Neutrophil (primary cell): Measurements from ENCODE around the gene DCAF7.

Source experiments
- H3K27ac ChIP-seq: fragments of 200-600 bp; sonication (generic); 2 replicates; pipeline ENCODE4 v1.5.1; 2016; ENCODE audit warnings: mild to moderate bottlenecking, moderate library complexity
- H3K27me3 ChIP-seq: fragments of 200-600 bp; sonication (generic); 2 replicates; pipeline ENCODE4 v1.6.0; 2016; ENCODE audit warnings: mild to moderate bottlenecking
- H3K36me3 ChIP-seq: fragments of 200-600 bp; sonication (generic); 2 replicates; pipeline ENCODE4 v1.5.1; 2017
- H3K4me1 ChIP-seq, 2 experiments: fragments of 200-600 bp in 1 of 2; sonication (generic) in 1 of 2; 1 replicate in 1 of 2; 2 replicates in 1 of 2; pipeline versions ENCODE4 v1.5.1 to v1.6.1; 2013 to 2016; ENCODE audit warnings: low read depth in 1 of 2, low read length in 1 of 2, mild to moderate bottlenecking in 1 of 2, moderate library complexity in 1 of 2; ENCODE audit not compliant: control insufficient read depth in 1 of 2, insufficient read depth in 1 of 2
- H3K4me3 ChIP-seq, 2 experiments: fragments of 200-600 bp in 1 of 2; sonication (generic) in 1 of 2; 1 replicate in 1 of 2; 2 replicates in 1 of 2; pipeline ENCODE4 v1.5.1; 2013 to 2016; ENCODE audit warnings: low read depth in 1 of 2, low read length in 1 of 2, mild to moderate bottlenecking in 1 of 2, moderate library complexity in 1 of 2
- H3K9me3 ChIP-seq: fragments of 200-600 bp; sonication (generic); 2 replicates; pipeline ENCODE4 v1.5.1; 2016
- TF ChIP-seq, protein P1 (sequence below): fragments of 200-600 bp; sonication (generic); IDR thresholded peaks from 2 replicates; pipeline ENCODE4 v1.5.1; 2016; ENCODE audit warnings: antibody characterized with exemption

DCAF7 gene

DNA sequence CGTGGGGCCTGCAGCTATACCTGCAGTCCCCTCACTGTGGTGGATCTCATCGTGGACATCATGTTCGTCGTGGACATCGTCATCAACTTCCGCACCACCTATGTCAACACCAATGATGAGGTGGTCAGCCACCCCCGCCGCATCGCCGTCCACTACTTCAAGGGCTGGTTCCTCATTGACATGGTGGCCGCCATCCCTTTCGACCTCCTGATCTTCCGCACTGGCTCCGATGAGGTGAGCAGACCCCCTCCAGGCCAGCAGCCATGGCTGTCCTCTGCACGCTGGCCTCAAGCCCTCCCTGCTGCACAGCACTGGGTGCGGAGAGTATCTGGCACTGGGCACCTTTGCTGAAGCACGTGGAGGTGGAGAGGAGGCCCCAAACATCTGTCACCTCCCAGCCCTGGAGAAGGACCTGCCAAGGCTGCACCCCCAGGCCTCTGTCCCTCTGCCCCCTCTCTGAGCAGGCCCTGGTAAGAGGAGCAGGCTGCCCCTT lies 16.2 kb upstream of the DCAF7 start:
- no peak overlapping the region for H3K4me3 ChIP-seq
- TF ChIP-seq, protein P1, sequence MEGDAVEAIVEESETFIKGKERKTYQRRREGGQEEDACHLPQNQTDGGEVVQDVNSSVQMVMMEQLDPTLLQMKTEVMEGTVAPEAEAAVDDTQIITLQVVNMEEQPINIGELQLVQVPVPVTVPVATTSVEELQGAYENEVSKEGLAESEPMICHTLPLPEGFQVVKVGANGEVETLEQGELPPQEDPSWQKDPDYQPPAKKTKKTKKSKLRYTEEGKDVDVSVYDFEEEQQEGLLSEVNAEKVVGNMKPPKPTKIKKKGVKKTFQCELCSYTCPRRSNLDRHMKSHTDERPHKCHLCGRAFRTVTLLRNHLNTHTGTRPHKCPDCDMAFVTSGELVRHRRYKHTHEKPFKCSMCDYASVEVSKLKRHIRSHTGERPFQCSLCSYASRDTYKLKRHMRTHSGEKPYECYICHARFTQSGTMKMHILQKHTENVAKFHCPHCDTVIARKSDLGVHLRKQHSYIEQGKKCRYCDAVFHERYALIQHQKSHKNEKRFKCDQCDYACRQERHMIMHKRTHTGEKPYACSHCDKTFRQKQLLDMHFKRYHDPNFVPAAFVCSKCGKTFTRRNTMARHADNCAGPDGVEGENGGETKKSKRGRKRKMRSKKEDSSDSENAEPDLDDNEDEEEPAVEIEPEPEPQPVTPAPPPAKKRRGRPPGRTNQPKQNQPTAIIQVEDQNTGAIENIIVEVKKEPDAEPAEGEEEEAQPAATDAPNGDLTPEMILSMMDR, result no peak
- H3K9me3 ChIP-seq, result no peaks in the 10 kb centered on the region
- no peaks in the 10 kb centered on the region for H3K36me3 ChIP-seq
- H3K27me3 ChIP-seq, result peaks cover 31% of the 10 kb centered on the region
- no peak overlapping the region for H3K27ac ChIP-seq
- H3K4me1 ChIP-seq, result no peaks in the 10 kb centered on the region

DNA sequence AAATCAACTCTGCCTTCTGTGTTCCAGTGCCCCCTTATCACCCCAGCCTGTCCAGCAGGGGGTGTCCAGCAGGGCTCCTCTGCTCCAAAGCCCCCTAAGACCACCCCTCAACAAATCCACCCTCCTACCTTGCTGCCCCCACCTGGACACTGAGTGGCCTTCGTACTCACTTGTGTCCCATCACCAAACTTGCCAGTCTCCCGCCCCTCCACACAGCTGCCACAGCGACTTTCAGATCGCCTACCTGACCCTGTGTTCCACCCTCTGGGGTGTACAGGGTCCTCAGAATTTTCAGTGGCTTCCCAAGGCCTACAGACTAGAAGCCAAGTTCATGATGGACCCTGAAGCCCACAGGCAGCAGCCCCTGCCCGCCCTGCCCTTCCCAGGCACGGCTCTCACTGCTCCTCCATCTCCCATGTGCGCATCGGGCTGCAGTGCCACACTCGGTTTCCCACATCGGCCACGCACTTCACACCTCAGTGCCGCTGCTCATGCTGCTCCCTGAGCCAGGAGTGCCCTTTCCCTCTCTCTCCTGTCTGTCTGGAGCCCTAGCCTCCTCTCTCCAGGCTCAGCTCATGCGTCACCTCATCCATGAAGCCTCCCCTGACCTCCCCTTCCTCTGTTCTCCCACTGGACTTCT lies 15.3 kb upstream of the DCAF7 start:
- no peaks in the 10 kb centered on the region for H3K4me1 ChIP-seq
- no peak overlapping the region for H3K4me3 ChIP-seq
- H3K36me3 ChIP-seq, result no peaks in the 10 kb centered on the region
- H3K27me3 ChIP-seq, result peaks cover 39% of the 10 kb centered on the region
- TF ChIP-seq, protein P1, result no peak
- no peak overlapping the region for H3K27ac ChIP-seq
- H3K9me3 ChIP-seq, result no peaks in the 10 kb centered on the region

DNA sequence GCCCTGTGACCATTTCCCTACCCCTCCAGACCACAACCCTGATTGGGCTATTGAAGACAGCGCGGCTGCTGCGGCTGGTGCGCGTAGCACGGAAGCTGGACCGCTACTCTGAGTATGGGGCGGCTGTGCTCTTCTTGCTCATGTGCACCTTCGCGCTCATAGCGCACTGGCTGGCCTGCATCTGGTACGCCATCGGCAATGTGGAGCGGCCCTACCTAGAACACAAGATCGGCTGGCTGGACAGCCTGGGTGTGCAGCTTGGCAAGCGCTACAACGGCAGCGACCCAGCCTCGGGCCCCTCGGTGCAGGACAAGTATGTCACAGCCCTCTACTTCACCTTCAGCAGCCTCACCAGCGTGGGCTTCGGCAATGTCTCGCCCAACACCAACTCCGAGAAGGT lies 14.6 kb upstream of the DCAF7 start:
- Histone ChIP-seq H3K27me3 (peaks cover 46% of the 10 kb centered on the region), H3K36me3 (no peaks in the 10 kb centered on the region), H3K9me3 (no peaks in the 10 kb centered on the region), H3K4me1 (no peaks in the 10 kb centered on the region), H3K27ac (no peak overlapping the region), H3K4me3 (no peak overlapping the region)
- TF ChIP-seq, protein P1, result no peak

DNA sequence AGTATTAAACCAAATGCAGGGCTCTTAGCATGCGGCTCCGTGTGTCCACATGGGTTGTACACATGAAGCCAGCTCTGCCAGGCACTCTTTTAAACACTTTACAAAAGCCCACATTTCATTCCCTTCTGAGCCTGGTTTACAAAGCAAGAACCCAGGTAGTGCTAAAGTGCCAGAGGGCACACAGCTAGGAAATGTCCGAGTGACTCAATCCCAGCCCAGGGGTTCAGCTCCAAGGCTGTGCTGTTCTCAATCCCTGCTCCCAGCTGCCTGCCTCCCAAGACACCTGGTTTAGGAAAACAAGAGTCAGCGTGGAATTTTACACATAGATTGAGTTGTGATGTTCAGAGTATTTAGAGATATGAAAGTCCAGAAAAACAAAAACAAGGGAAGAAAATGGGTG lies 13.3 kb upstream of the DCAF7 start:
- Histone ChIP-seq H3K9me3 (no peaks in the 10 kb centered on the region), H3K4me3 (no peak overlapping the region), H3K4me1 (no peaks in the 10 kb centered on the region), H3K27ac (no peak overlapping the region), H3K27me3 (peaks cover 47% of the 10 kb centered on the region), H3K36me3 (no peaks in the 10 kb centered on the region)
- TF ChIP-seq, protein P1, result no peak

DNA sequence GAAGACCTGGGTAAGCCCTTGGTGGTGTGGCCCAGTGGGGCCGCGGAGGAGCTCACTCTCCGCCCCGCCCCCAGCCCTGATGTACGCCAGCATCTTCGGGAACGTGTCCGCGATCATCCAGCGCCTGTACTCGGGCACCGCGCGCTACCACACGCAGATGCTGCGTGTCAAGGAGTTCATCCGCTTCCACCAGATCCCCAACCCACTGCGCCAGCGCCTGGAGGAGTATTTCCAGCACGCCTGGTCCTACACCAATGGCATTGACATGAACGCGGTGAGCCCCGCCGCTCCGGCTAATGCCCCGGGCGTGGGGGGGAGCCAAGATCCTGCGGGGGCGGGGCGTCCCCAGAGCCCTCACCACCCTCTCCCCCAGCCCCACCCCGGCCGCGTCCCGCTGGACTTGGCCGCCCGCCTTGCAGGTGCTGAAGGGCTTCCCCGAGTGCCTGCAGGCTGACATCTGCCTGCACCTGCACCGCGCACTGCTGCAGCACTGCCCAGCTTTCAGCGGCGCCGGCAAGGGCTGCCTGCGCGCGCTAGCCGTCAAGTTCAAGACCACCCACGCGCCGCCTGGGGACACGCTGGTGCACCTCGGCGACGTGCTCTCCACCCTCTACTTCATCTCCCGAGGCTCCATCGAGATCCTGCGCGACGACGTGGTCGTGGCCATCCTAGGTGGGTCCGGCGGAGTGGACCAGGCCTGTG lies 12.1 kb upstream of the DCAF7 start:
- TF ChIP-seq, protein P1, result no peak
- H3K4me3 ChIP-seq, result no peak overlapping the region
- H3K27me3 ChIP-seq, result peaks cover 47% of the 10 kb centered on the region
- no peak overlapping the region for H3K27ac ChIP-seq
- H3K36me3 ChIP-seq, result no peaks in the 10 kb centered on the region
- no peaks in the 10 kb centered on the region for H3K9me3 ChIP-seq
- no peaks in the 10 kb centered on the region for H3K4me1 ChIP-seq
